ENCODE results near the gene PDHX.

DNA sequence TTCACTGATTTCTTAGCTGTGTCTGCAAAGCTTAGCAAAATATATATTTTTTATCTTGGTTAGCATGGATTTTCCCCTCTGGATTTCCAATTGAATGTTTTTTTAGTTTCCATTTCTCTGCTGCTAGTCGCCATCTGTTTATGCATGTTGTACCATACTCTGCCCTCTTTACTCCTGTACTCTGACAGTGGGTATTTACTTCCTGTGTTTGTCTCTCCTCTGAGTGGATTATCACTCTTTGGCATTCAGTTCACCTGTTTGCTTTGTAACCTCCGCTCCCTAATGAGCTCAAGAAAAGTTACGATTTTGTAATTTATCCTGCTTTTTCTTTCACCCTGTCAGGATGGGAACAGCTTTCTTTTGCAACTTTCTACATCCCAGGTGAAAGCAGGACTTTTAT is 59.1 kb downstream of the PDHX start:
- TF ChIP-seq, protein P1, sequence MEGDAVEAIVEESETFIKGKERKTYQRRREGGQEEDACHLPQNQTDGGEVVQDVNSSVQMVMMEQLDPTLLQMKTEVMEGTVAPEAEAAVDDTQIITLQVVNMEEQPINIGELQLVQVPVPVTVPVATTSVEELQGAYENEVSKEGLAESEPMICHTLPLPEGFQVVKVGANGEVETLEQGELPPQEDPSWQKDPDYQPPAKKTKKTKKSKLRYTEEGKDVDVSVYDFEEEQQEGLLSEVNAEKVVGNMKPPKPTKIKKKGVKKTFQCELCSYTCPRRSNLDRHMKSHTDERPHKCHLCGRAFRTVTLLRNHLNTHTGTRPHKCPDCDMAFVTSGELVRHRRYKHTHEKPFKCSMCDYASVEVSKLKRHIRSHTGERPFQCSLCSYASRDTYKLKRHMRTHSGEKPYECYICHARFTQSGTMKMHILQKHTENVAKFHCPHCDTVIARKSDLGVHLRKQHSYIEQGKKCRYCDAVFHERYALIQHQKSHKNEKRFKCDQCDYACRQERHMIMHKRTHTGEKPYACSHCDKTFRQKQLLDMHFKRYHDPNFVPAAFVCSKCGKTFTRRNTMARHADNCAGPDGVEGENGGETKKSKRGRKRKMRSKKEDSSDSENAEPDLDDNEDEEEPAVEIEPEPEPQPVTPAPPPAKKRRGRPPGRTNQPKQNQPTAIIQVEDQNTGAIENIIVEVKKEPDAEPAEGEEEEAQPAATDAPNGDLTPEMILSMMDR (IDR thresholded peaks at IDR 0.05), result no peak
- TF ChIP-seq, protein P2, sequence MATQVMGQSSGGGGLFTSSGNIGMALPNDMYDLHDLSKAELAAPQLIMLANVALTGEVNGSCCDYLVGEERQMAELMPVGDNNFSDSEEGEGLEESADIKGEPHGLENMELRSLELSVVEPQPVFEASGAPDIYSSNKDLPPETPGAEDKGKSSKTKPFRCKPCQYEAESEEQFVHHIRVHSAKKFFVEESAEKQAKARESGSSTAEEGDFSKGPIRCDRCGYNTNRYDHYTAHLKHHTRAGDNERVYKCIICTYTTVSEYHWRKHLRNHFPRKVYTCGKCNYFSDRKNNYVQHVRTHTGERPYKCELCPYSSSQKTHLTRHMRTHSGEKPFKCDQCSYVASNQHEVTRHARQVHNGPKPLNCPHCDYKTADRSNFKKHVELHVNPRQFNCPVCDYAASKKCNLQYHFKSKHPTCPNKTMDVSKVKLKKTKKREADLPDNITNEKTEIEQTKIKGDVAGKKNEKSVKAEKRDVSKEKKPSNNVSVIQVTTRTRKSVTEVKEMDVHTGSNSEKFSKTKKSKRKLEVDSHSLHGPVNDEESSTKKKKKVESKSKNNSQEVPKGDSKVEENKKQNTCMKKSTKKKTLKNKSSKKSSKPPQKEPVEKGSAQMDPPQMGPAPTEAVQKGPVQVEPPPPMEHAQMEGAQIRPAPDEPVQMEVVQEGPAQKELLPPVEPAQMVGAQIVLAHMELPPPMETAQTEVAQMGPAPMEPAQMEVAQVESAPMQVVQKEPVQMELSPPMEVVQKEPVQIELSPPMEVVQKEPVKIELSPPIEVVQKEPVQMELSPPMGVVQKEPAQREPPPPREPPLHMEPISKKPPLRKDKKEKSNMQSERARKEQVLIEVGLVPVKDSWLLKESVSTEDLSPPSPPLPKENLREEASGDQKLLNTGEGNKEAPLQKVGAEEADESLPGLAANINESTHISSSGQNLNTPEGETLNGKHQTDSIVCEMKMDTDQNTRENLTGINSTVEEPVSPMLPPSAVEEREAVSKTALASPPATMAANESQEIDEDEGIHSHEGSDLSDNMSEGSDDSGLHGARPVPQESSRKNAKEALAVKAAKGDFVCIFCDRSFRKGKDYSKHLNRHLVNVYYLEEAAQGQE (IDR thresholded peaks at IDR 0.05; ENCODE audit: insufficient read depth in 1 of 2, low read depth in 2 of 2, low read length in 1 of 2), result no peak
- no peak for TF ChIP-seq POLR2AphosphoS5 (IDR thresholded peaks at IDR 0.05; ENCODE audit: low read depth, low read length)

All from Panc1 (cell line).